ENCODE results near the gene TNRC6A.

- no peak for TF ChIP-seq CTCF (IDR thresholded peaks at IDR 0.05)
- no peak for TF ChIP-seq POLR2A (IDR thresholded peaks at IDR 0.05)
Observed at GRCh38 chr16:24734382-24734781, 4.9 kb downstream of the TNRC6A start.
